22Rv1 (cell line): ENCODE data around the gene EGF.

Source experiments
- CTCF ChIP-seq: fragments of 450-650 bp; IDR thresholded peaks from 2 replicates; pipeline ENCODE4 v1.5.1; 2017; ENCODE audit warnings: mild to moderate bottlenecking
- ZFX ChIP-seq: fragments of 450-650 bp; IDR thresholded peaks from 2 replicates; pipeline ENCODE4 v1.6.1; 2017; ENCODE audit warnings: antibody characterized with exemption, borderline replicate concordance

DNA sequence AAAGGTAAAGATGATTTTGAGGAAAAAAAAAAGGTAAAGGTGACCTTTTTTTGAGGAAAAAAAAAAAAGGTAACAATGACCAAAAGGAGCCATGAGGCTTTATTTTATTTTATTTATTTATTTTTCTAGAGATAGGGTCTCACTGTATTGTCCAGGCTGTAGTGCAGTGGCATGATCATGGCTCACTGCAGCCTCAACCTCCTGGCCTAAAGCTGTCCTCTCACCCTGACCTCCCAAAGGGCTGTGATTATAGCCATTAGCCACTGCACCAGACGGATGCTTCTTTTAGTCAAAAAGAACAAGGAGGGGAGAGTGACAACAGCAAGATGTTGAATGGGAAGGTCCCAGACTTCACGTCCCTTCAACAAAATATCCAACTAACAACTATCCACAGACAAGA lies 34.3 kb upstream of the EGF start:
- TF ChIP-seq CTCF, result no peak
- no peak for TF ChIP-seq ZFX
